Colonic mucosa (tissue), 4 donors: ENCODE measurements around the gene DRGX. TPM values are rescaled to one million over a fixed set of nuclear protein-coding genes. Genes with fewer than 3 reads are reported as not detected.

ENCODE experiments used
- DNase-seq: peaks from one replicate; pipeline ENCODE4 v3.0.0-alpha.2; 2020
- H3K27ac ChIP-seq: fragments of 200-600 bp; one replicate; pipeline ENCODE4 v1.8.0; 2021
- H3K27me3 ChIP-seq: fragments of 200-600 bp; one replicate; pipeline ENCODE4 v1.8.0; 2021
- H3K36me3 ChIP-seq: fragments of 200-600 bp; one replicate; pipeline ENCODE4 v1.8.0; 2021
- H3K4me1 ChIP-seq: fragments of 200-600 bp; one replicate; pipeline ENCODE4 v1.8.0; 2021; ENCODE audit warnings: mild to moderate bottlenecking
- H3K4me3 ChIP-seq: fragments of 200-600 bp; one replicate; pipeline ENCODE4 v1.8.0; 2021
- H3K9ac ChIP-seq, 2 donors: one replicate each; pipeline ENCODE4 v1.7.0; 2013; ENCODE audit warnings: control low read depth in 2 of 2, low read depth in 2 of 2, low read length in 2 of 2
- H3K9me3 ChIP-seq: fragments of 200-600 bp; one replicate; pipeline ENCODE4 v1.8.0; 2021
- CTCF ChIP-seq: fragments of 200-600 bp; IDR thresholded peaks from one replicate; pipeline ENCODE4 v1.8.0; 2022; ENCODE audit warnings: antibody characterized with exemption, mild to moderate bottlenecking
- intact Hi-C: fragments of 100-400 bp; cut with DNase I; formaldehyde crosslinking; loops from one replicate; pipeline ENCODE4 v1.14.1; 2022
- total RNA-seq, 2 donors: library from RNA; stranded (reverse); fragmentation: NEBNext Ultra II Directional in 1 of 2; extraction: Animal tissue kit (Norgen Biotek cat#: 25700) in 1 of 2; gene quantifications; one replicate each; pipeline ENCODE4 v1.2.1, GENCODE V29; 2021
- donor health status: healthy.
- donor health status: DM: no; HTN: no; CAD: no.
- donor health status: DM: no; HTN: no; CAD: no.

Gene DRGX
- total RNA-seq, 2 donors from 2014 or later = 0.16 TPM; not detected in 1

GRCh38 chr10:49334964-49335363 is 60.9 kb downstream of the DRGX start:
- intact Hi-C loops = no loop called here
- no peaks in the 10 kb centered on the region for H3K4me1 ChIP-seq

GRCh38 chr10:49333192-49333591 is 62.7 kb downstream of the DRGX start:
- intact Hi-C loops = no loop called here
- Histone ChIP-seq H3K36me3 (no peaks in the 10 kb centered on the region), H3K4me1 (no peaks in the 10 kb centered on the region), H3K9ac (no peak overlapping the region), H3K27me3 (no peaks in the 10 kb centered on the region), H3K27ac (no peak overlapping the region), H3K4me3 (no peak overlapping the region), H3K9me3 (no peaks in the 10 kb centered on the region)
- DNase-seq = no peak
- TF ChIP-seq CTCF = no peak

More at GRCh38 chr10:49334964-49335363, 60.9 kb downstream of the DRGX start:
- DNase-seq = no peak
- Histone ChIP-seq H3K4me3 (no peak overlapping the region), H3K9me3 (no peaks in the 10 kb centered on the region), H3K36me3 (no peaks in the 10 kb centered on the region), H3K9ac (no peak overlapping the region), H3K27me3 (no peaks in the 10 kb centered on the region), H3K27ac (no peak overlapping the region)
- no peak for TF ChIP-seq CTCF

- H3K4me1 ChIP-seq = no peaks in the 10 kb centered on the region
- DNase-seq = no peak
- TF ChIP-seq CTCF = no peak
- H3K9me3 ChIP-seq = no peaks in the 10 kb centered on the region
- H3K27ac ChIP-seq = no peak overlapping the region
- H3K4me3 ChIP-seq = no peak overlapping the region
- no peak overlapping the region for H3K9ac ChIP-seq
- no peaks in the 10 kb centered on the region for H3K27me3 ChIP-seq
- intact Hi-C loops = no loop called here
- no peaks in the 10 kb centered on the region for H3K36me3 ChIP-seq
Measured at GRCh38 chr10:49332768-49333167, 63.1 kb downstream of the DRGX start.

GRCh38 chr10:49332333-49332732 is 63.6 kb downstream of the DRGX start:
- Histone ChIP-seq H3K4me1 (no peaks in the 10 kb centered on the region), H3K9ac (no peak overlapping the region), H3K27me3 (no peaks in the 10 kb centered on the region), H3K9me3 (no peaks in the 10 kb centered on the region), H3K4me3 (no peak overlapping the region), H3K36me3 (no peaks in the 10 kb centered on the region), H3K27ac (no peak overlapping the region)
- TF ChIP-seq CTCF = no peak
- no peak for DNase-seq
- intact Hi-C loops = no loop called here

DNA sequence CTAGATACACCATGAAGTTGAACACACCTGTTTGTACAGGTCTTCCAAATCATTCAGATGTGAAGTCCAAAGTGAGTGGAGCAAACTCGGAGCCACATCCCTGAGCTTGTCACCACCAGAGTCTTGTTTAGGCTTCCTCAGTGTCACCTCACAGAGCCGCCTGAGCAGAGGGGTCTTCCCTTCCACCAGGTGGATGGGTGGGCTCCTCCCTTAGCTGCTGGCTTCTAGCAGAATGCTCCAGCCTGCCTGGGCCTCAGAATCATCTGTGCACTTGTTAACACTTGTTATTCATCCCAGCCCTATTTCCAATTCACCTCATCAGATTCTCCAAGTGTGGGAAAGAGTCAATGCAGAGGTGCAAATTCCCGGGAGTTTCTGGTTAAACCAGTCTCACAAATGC is 64.5 kb downstream of the DRGX start:
- intact Hi-C loops = no loop called here
- H3K27ac ChIP-seq = no peak overlapping the region

More for the DNA sequence above, 64.5 kb downstream of the DRGX start:
- no peaks in the 10 kb centered on the region for H3K4me1 ChIP-seq
- TF ChIP-seq CTCF = no peak
- H3K27me3 ChIP-seq = no peaks in the 10 kb centered on the region
- H3K4me3 ChIP-seq = no peak overlapping the region
- DNase-seq = no peak
- no peaks in the 10 kb centered on the region for H3K9me3 ChIP-seq
- H3K36me3 ChIP-seq = no peaks in the 10 kb centered on the region
- H3K9ac ChIP-seq = no peak overlapping the region
